ENCODE data around the gene LAMTOR2. TPM values are rescaled to one million over a fixed set of nuclear protein-coding genes. Genes with fewer than 3 reads are reported as not detected.
A peak's percentile ranks its signal among the peaks of the same experiment; 100 is the strongest.

LAMTOR2 gene
- total and polyA plus RNA-seq, 2 experiments from 2014 or later, result 67.3 to 108 TPM

GRCh38 chr1:156006666-156007376, 47.8 kb upstream of the LAMTOR2 start:
- peak; percentile 49 for DNase-seq (ENCODE audit: low spot score)
- Histone ChIP-seq H3K36me3 (ENCODE audit: insufficient read depth) (peaks cover 23% of the 10 kb centered on the region), H3K9me2 (ENCODE audit: insufficient read depth) (no peaks in the 10 kb centered on the region), H3K4me2 (no peak overlapping the region), H3K4me1 (ENCODE audit: insufficient read depth) (no peaks in the 10 kb centered on the region), H3K4me3 (no peak overlapping the region), H3K79me2 (replicated peaks; ENCODE audit: insufficient read depth) (0 out of 2 replicates have a peak, but pooled peaks cover 2% of the 10 kb centered on the region), H3K27ac (ENCODE audit: low read depth) (0 out of 2 replicates have a peak overlapping the region, but pooled peaks have one; percentile 66), H3F3A (replicated peaks; ENCODE audit: low read depth) (peaks cover 23% of the 10 kb centered on the region; the same call in 1 of the 2 replicates), H4K20me1 (replicated peaks; ENCODE audit: insufficient read depth) (peaks cover 5% of the 10 kb centered on the region), H2AFZ (no peak overlapping the region), H3K27me3 (ENCODE audit: insufficient read depth) (no peaks in the 10 kb centered on the region)
- no peaks in the 10 kb centered on the region; the same call in 2 of the 3 replicates for H3K9me3 Mint-ChIP-seq
- H3K4me1 Mint-ChIP-seq, result peaks cover 6% of the 10 kb centered on the region
- ATAC-seq, result peak; percentile 46
- H3K27ac Mint-ChIP-seq, result 0 out of 2 replicates have a peak overlapping the region, but pooled peaks have one; percentile 52
- no peak overlapping the region for H3K4me3 Mint-ChIP-seq
- H3K27me3 Mint-ChIP-seq (ENCODE audit: insufficient read depth, low read depth, poor library complexity), result peaks cover 5% of the 10 kb centered on the region
- H3K36me3 Mint-ChIP-seq (ENCODE audit: low read depth), result peaks cover 32% of the 10 kb centered on the region
- no peak for TF ChIP-seq POLR2AphosphoS5 (IDR thresholded peaks at IDR 0.05; ENCODE audit: low read depth)
- no peak for TF ChIP-seq ZNF462 (CRISPR knock-in tag; IDR thresholded peaks at IDR 0.05)
- TF ChIP-seq EZH2 (IDR thresholded peaks at IDR 0.05; ENCODE audit: low read depth, unreplicated experiment), result no peak
- TF ChIP-seq STAT1 (IDR thresholded peaks at IDR 0.05; ENCODE audit: unreplicated experiment), result no peak
- no peak for TF ChIP-seq NANOG (IDR thresholded peaks at IDR 0.05; ENCODE audit: borderline replicate concordance)
- TF ChIP-seq CREB1 (CRISPR knock-in tag; IDR thresholded peaks at IDR 0.05; ENCODE audit: low read depth), result no peak
- no peak for TF ChIP-seq ZNF114 (CRISPR knock-in tag; IDR thresholded peaks at IDR 0.05)
- TF ChIP-seq ZNF331 (CRISPR knock-in tag; IDR thresholded peaks at IDR 0.05; ENCODE audit: low read depth), result no peak
- TF ChIP-seq EZH2phosphoT487 (IDR thresholded peaks at IDR 0.05; ENCODE audit: unreplicated experiment), result no peak
